Neuronal stem cell (in vitro differentiated cells): ENCODE results near the gene SCAF1.

ENCODE experiments used
- DNase-seq: peaks from one replicate; pipeline ENCODE4 v3.0.0-alpha.2; 2013; ENCODE audit warnings: low spot score
- H2AFZ ChIP-seq: one replicate; pipeline ENCODE4 v1.6.1; 2013; ENCODE audit warnings: mild to moderate bottlenecking, low read length, inconsistent platforms
- H2AK5ac ChIP-seq: 2 replicates; pipeline ENCODE4 v1.6.1; 2013; ENCODE audit warnings: low read depth, mild to moderate bottlenecking, inconsistent platforms, low read length, moderate library complexity, mixed read lengths
- H2BK120ac ChIP-seq: 2 replicates; pipeline ENCODE4 v1.6.1; 2013; ENCODE audit warnings: low read depth, mild to moderate bottlenecking, inconsistent platforms, low read length, moderate library complexity, mixed read lengths
- H2BK12ac ChIP-seq: one replicate; pipeline ENCODE4 v1.6.1; 2013; ENCODE audit warnings: low read length, inconsistent platforms
- H2BK15ac ChIP-seq: 2 replicates; pipeline ENCODE4 v1.6.1; 2013; ENCODE audit warnings: mild to moderate bottlenecking, low read length, inconsistent platforms, mixed read lengths
- H2BK5ac ChIP-seq: one replicate; pipeline ENCODE4 v1.6.1; 2013; ENCODE audit warnings: inconsistent platforms, mild to moderate bottlenecking, low read length, moderate library complexity
- H3K14ac ChIP-seq: one replicate; pipeline ENCODE4 v1.6.1; 2013; ENCODE audit warnings: low read length, inconsistent platforms
- H3K18ac ChIP-seq: 2 replicates; pipeline ENCODE4 v1.6.1; 2013; ENCODE audit warnings: low read length, inconsistent platforms
- H3K23ac ChIP-seq: 2 replicates; pipeline ENCODE4 v1.6.1; 2013; ENCODE audit warnings: low read depth, mild to moderate bottlenecking, mixed read lengths, low read length, inconsistent platforms; ENCODE audit not compliant: poor library complexity
- H3K27ac ChIP-seq: replicated peaks from 3 replicates; pipeline ENCODE4 v1.5.1; 2013; ENCODE audit warnings: low read length, inconsistent platforms
- H3K27me3 ChIP-seq, 3 experiments: 2 replicates each; pipeline ENCODE4 v1.6.1; 2013; ENCODE audit warnings: low read length in 3 of 3, mild to moderate bottlenecking in 2 of 3, inconsistent platforms in 1 of 3, low read depth in 1 of 3, mixed read lengths in 1 of 3, moderate library complexity in 1 of 3; ENCODE audit not compliant: control insufficient read depth in 3 of 3, insufficient read depth in 3 of 3
- H3K36me3 ChIP-seq, 2 donors: replicated peaks in 1 of 2; 2 replicates each; pipeline ENCODE4 v1.6.1; 2013; ENCODE audit warnings: low read length in 2 of 2; ENCODE audit not compliant: control insufficient read depth in 2 of 2, insufficient read depth in 2 of 2
- H3K4ac ChIP-seq: 2 replicates; pipeline ENCODE4 v1.6.1; 2013; ENCODE audit warnings: inconsistent platforms, mild to moderate bottlenecking, low read length, moderate library complexity
- H3K4me1 ChIP-seq, 2 donors: 1 replicate in 1 of 2; 2 replicates in 1 of 2; pipeline ENCODE4 v1.6.1; 2013; ENCODE audit warnings: low read length in 2 of 2, low read depth in 1 of 2; ENCODE audit not compliant: control insufficient read depth in 2 of 2, insufficient read depth in 1 of 2
- H3K4me2 ChIP-seq: one replicate; pipeline ENCODE4 v1.6.1; 2013; ENCODE audit warnings: mild to moderate bottlenecking, low read length, inconsistent platforms; ENCODE audit not compliant: insufficient read depth, poor library complexity, severe bottlenecking
- H3K4me3 ChIP-seq, 2 donors: 2 replicates each; pipeline ENCODE4 v1.5.1; 2013; ENCODE audit warnings: low read length in 2 of 2, mild to moderate bottlenecking in 2 of 2, inconsistent platforms in 1 of 2, moderate library complexity in 1 of 2
- H3K79me1 ChIP-seq: one replicate; pipeline ENCODE4 v1.6.1; 2013; ENCODE audit warnings: low read depth, mild to moderate bottlenecking, inconsistent platforms, low read length, moderate library complexity
- H3K9ac ChIP-seq: one replicate; pipeline ENCODE4 v1.6.1; 2013; ENCODE audit warnings: mild to moderate bottlenecking, low read depth, low read length, inconsistent platforms; ENCODE audit not compliant: poor library complexity
- H3K9me3 ChIP-seq, 2 donors: replicated peaks in 1 of 2; 2 replicates each; pipeline versions ENCODE3 to v1.6.1; 2013; ENCODE audit warnings: low read length in 2 of 2, mild to moderate bottlenecking in 2 of 2, inconsistent platforms in 1 of 2, low read depth in 1 of 2, mixed read lengths in 1 of 2, moderate library complexity in 1 of 2; ENCODE audit not compliant: control insufficient read depth in 2 of 2, insufficient read depth in 1 of 2
- H4K8ac ChIP-seq: one replicate; pipeline ENCODE4 v1.6.1; 2013; ENCODE audit warnings: low read depth, mild to moderate bottlenecking, inconsistent platforms, low read length, moderate library complexity
- H4K91ac ChIP-seq: one replicate; pipeline ENCODE4 v1.6.1; 2013; ENCODE audit warnings: low read length, low read depth, mild to moderate bottlenecking, inconsistent platforms; ENCODE audit not compliant: poor library complexity
- WGBS, 2 donors: extraction: QIAGEN DNeasy Blood & Tissue Kit; methylation state at CpG; one replicate each; pipeline ENCODE4 v1.1.7; 2013; ENCODE audit warnings: missing lambda C conversion rate in 2 of 2, mixed read lengths in 1 of 2; ENCODE audit not compliant: insufficient read length in 2 of 2, insufficient replicate concordance in 1 of 2; ENCODE audit errors: extremely low coverage in 2 of 2; 5-methylcytosine and 5-hydroxymethylcytosine counted together

Gene SCAF1

DNA sequence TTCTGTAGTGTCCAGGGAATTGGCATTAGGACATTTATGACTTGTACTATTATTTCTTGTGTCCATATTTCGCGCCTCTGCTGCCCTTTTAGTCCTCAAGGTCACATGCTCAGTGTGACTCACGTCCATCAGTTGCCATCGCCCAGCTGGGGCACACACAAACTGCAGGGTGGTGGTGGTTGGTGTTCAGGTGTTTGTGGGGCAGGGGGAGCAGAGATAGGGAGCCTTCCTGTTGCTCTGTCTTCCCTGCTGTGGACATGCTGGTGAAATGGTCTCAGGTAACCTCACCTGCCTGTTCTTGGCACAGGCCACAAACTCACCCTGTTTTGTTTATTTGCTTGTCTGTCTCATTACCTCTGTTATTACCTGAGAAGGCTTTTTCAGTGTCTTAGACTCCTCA lies 28.6 kb upstream of the SCAF1 start:
- Histone ChIP-seq H3K79me1 (peaks cover 13% of the 10 kb centered on the region), H2AFZ (no peak overlapping the region), H4K8ac (no peak overlapping the region), H2BK120ac (no peak overlapping the region), H3K4me3 (no peak overlapping the region), H3K14ac (no peak overlapping the region), H3K4me1 (no peaks in the 10 kb centered on the region), H3K9me3 (peaks cover 0 to 2% of the 10 kb centered on the region in 2 donors), H3K9ac (no peak overlapping the region), H2BK12ac (no peak overlapping the region), H3K23ac (no peak overlapping the region), H3K27ac (no peak overlapping the region), H2BK5ac (no peak overlapping the region), H3K27me3 (no peaks in the 10 kb centered on the region), H4K91ac (no peak overlapping the region), H3K4me2 (no peak overlapping the region), H2AK5ac (no peak overlapping the region), H2BK15ac (no peak overlapping the region), H3K4ac (no peak overlapping the region), H3K18ac (no peak overlapping the region), H3K36me3 (peaks cover 53 to 88% of the 10 kb centered on the region in 2 donors)
- no CpG with 5 or more reads among the region's 4 CpGs for WGBS, 2 donors
- DNase-seq, result no peak

DNA sequence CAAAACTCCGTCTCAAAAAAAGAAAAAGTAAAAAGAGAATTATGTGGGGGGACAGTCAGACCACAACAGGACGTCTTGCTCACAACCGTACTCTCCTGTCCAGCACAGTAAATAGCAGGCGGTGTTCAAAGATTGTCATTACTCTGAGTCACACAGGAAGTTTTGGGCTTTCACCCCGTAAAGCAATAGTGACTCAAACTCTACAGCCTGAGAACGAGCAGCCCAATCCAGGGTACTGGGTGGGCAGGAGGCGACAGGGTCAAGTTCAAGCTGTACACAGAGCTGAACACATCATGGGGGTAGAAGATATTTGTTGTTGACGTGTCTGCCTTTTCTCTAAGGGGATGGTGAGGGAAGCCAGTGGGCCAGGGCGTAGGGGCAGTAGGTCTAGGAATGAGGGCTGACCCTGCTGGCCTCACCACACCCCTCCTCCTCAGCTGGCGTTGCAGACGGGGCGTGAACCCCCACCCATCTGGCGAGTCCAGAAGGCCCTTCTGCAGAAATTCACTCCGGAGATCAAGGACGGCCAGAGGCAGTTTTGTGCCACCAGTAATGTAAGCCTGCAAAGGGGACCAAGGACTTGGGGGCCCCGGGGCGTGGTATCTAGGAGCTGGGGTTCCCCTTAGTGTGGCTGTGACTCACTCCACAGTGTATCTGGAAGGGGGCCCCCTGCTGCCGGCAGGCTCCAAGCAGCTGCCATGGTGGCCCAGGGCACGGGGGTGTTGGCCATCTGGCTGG lies 27.7 kb upstream of the SCAF1 start:
- Histone ChIP-seq H2BK15ac (no peak overlapping the region), H4K91ac (no peak overlapping the region), H3K4me2 (no peak overlapping the region), H3K9me3 (peaks cover 0 to 2% of the 10 kb centered on the region in 2 donors), H3K9ac (no peak overlapping the region), H3K18ac (no peak overlapping the region), H2BK5ac (no peak overlapping the region), H3K4ac (no peak overlapping the region), H4K8ac (no peak overlapping the region), H3K36me3 (peaks cover 53 to 88% of the 10 kb centered on the region in 2 donors), H3K23ac (no peak overlapping the region), H2BK12ac (no peak overlapping the region), H2AK5ac (no peak overlapping the region), H3K27ac (no peak overlapping the region), H3K4me1 (no peaks in the 10 kb centered on the region), H3K27me3 (no peaks in the 10 kb centered on the region), H3K79me1 (peaks cover 9% of the 10 kb centered on the region), H2BK120ac (no peak overlapping the region), H2AFZ (no peak overlapping the region), H3K4me3 (no peak overlapping the region), H3K14ac (no peak overlapping the region)
- no CpG with 5 or more reads among the region's 19 CpGs for WGBS, 2 donors
- DNase-seq, result no peak

GRCh38 chr19:49615861-49616260 lies 26.1 kb upstream of the SCAF1 start:
- H3K27ac ChIP-seq, result no peak overlapping the region
- no peak overlapping the region for H2AK5ac ChIP-seq
- H3K36me3 ChIP-seq, result peaks cover 55 to 89% of the 10 kb centered on the region in 2 donors
- peaks cover 0 to 2% of the 10 kb centered on the region in 2 donors for H3K9me3 ChIP-seq
- no peak overlapping the region for H3K4me2 ChIP-seq
- no peak overlapping the region for H4K91ac ChIP-seq
- no peaks in the 10 kb centered on the region for H3K27me3 ChIP-seq
- H3K23ac ChIP-seq, result peak overlapping the region; percentile 55
- H3K4ac ChIP-seq, result no peak overlapping the region
- no peak overlapping the region for H3K4me3 ChIP-seq
- no peak overlapping the region for H3K18ac ChIP-seq
- no peak overlapping the region for H3K14ac ChIP-seq
- no peak overlapping the region for H2BK12ac ChIP-seq
- no peak overlapping the region for H2AFZ ChIP-seq
- H3K9ac ChIP-seq, result no peak overlapping the region
- WGBS, 2 donors, result no CpG with 5 or more reads among the region's 23 CpGs
- H2BK15ac ChIP-seq, result no peak overlapping the region
- no peaks in the 10 kb centered on the region for H3K4me1 ChIP-seq
- no peak for DNase-seq
- H3K79me1 ChIP-seq, result peaks cover 9% of the 10 kb centered on the region
- H2BK120ac ChIP-seq, result no peak overlapping the region
- no peak overlapping the region for H2BK5ac ChIP-seq
- H4K8ac ChIP-seq, result no peak overlapping the region

DNA sequence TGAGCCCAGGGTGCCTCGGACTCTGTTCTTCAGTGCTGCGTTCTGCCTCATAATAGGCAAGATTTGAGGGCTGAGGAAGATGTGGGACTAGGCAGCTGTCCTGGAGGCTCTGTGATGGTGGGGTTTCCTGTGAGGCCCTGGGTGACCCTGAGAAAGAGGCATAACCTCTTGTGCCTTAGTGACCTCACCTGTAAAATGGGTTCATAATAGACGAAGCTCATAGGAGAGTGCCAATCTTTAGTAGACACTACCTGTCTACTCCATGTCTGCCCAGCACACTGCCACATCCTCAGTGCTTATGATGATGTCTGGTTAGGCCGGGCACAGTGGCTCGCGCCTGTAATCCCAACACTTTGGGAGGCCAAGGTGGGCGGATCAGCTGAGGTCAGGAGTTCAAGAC lies 25.5 kb upstream of the SCAF1 start:
- Histone ChIP-seq H3K9ac (no peak overlapping the region), H2BK15ac (no peak overlapping the region), H3K4me3 (no peak overlapping the region), H3K14ac (no peak overlapping the region), H3K18ac (no peak overlapping the region), H3K79me1 (peaks cover 9% of the 10 kb centered on the region), H3K4ac (no peak overlapping the region), H3K27ac (no peak overlapping the region), H3K4me2 (no peak overlapping the region), H3K23ac (no peak overlapping the region), H2AFZ (no peak overlapping the region), H4K8ac (no peak overlapping the region), H3K36me3 (peaks cover 54 to 87% of the 10 kb centered on the region in 2 donors), H3K4me1 (no peaks in the 10 kb centered on the region), H3K9me3 (peaks cover 0 to 2% of the 10 kb centered on the region in 2 donors), H2BK120ac (no peak overlapping the region), H2BK12ac (no peak overlapping the region), H3K27me3 (no peaks in the 10 kb centered on the region), H2AK5ac (no peak overlapping the region), H4K91ac (no peak overlapping the region), H2BK5ac (no peak overlapping the region)
- WGBS, 2 donors, result no CpG with 5 or more reads among the region's 7 CpGs
- DNase-seq, result no peak
